T-helper 1 cell (primary cell): ENCODE data around the gene YPEL1.
"Not testable (repeated sequence)": the region's sequence is repeated elsewhere in the genome, so short reads cannot be mapped to it uniquely, and the experiment has no call there.

Experiments used
- DNase-seq, 5 donors: peaks; one replicate each; pipeline ENCODE4 v3.0.0-alpha.2; 2012 to 2020

Gene YPEL1

GRCh38 chr22:21720191-21720859 lies 15.3 kb downstream of the YPEL1 start:
- DNase-seq: not testable (repeated sequence)

DNA sequence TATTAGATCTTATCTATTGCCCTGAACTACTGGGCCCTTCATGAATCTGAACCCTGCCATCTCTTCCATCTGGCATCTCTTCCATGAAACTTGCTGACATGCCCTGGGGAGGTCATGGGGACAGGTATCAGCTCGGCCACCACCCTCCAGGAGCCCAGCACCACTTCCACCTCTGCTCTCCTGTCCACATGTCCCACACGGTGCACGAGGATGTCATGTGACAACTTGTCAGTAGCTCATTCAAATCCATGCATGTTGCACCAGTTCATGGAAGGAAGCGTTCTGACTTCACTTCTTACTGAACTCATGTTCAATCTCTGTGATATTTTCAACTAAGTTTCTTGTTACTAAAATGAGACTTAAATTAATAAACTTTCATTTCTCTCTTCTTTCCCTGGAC lies 16.6 kb downstream of the YPEL1 start:
- no peak for DNase-seq

DNA sequence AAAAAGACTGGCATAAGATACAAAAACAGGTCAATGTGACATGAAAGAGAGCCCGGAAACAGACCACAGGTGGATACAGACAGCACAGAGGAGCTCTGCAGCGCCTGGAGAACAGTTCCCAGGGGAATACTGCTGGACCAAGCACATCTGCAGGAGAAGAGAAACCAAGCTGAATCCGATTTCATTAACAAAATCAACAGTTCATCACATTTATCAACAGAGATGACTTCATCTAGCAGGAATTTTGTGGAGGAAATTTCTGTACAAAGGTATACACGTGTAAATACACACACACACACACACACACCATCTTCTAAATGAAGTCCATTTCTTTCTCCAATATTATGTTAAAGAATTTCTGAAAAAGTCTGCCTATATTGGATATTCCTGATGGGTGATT lies 17.1 kb downstream of the YPEL1 start:
- DNase-seq: no peak

DNA sequence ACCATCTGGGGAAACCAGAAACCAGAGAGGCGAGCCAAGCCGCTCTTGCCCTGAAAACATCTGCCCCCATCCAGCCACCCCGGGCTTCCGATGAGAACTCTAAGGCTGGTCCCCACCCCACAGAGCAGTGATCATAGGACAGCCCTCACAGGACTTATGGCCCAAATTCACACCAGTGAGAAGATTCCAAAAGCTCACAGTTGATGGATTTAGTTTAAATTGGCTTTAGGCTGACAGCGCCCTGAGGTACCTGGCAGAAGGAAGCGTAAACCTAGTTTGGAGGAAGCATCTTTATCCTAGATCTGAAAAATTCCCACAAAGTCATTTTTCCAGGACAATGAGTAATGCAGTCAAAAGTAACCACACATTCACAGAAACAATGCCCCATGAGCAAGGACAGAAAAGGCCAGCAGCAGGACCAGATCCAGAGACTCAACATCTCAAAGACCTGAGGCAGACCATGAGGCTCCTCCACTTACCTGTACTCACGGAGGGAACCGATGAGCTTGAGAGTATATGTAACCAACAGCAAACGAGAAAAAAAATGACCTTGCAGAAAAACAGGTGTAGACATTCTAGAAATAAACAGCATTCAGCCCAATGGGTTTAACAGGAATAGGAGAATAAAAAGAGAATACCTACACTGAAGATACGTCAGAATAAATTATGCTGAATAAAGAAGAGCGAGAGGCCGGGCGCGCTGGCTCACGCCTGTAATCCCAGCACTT lies 19.0 kb downstream of the YPEL1 start:
- not testable (repeated sequence) for DNase-seq

- DNase-seq: no peak
Observed at GRCh38 chr22:21714786-21715185, 20.8 kb downstream of the YPEL1 start.

- DNase-seq: no peak
Observed at GRCh38 chr22:21714059-21714770, 21.4 kb downstream of the YPEL1 start.

GRCh38 chr22:21713428-21714058 lies 22.1 kb downstream of the YPEL1 start:
- DNase-seq: no peak

- DNase-seq: peak; percentile 35 to 55 (median 40)
Observed at GRCh38 chr22:21712751-21713427, 22.7 kb downstream of the YPEL1 start.

DNA sequence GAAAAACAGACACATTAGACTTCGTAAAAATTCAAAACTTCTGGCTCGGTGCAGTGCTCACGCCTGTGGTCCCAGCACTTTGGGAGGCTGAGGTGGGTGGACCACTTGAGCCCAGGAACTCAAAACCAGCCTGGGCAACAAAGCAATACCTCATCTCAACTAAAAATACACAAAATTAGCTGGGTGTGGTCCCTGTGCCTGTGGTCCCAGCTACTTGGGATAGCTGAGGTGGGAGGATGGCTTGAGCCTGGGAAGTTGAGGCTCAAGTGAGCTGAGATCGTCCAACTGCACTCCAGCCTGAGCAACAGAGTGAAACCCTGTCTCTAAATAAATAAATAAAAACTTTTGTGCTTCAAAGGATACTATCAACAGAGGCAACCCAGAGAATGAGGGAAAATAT lies 23.7 kb downstream of the YPEL1 start:
- DNase-seq: no peak

DNA sequence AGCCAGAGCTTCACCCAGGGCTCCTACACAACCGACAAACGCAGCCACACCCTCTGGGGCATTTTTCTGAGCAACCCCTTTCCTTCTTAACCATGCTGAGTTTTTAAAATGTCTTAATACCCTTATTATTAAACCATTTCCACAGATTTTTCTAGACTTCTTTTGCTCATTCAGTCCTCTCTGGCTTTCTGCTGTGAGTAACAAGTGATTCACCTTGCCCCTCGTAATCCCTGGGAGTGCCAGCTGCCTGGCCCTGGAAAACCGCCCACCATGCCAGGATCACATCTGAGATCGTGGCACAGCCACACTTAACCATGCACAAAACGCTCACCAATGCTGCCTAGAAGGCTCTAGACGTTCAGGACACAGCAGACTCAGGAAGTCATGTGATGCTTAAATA lies 25.4 kb downstream of the YPEL1 start:
- DNase-seq: no peak

- DNase-seq: no peak
Observed at GRCh38 chr22:21709688-21710087, 25.9 kb downstream of the YPEL1 start.

- no peak for DNase-seq
Observed at GRCh38 chr22:21708960-21709359, 26.6 kb downstream of the YPEL1 start.

- no peak for DNase-seq
Observed at GRCh38 chr22:21707677-21708076, 27.9 kb downstream of the YPEL1 start.

- DNase-seq: no peak
Observed at GRCh38 chr22:21703684-21704316, 31.8 kb downstream of the YPEL1 start.

GRCh38 chr22:21702700-21703683 lies 32.6 kb downstream of the YPEL1 start:
- no peak for DNase-seq

DNA sequence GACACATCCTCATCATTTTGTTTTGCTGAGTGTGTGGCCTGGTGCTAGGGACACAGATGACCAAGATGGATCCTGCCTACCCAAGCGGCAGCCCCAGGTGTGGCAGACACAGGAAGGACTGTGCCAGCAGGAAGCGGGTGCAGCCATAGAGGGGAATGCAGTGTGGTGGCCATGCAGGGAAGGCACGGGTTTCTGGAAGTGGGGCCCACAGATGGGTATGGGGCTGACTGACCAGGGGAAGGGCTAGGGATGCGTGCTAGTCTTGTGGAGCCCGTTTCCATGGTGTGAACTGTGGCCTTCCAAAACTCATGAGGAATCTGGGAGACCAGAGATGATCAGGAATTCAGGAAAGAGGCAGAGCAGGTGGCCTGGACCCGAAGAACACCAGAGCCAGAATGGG lies 33.5 kb downstream of the YPEL1 start:
- DNase-seq: no peak

DNA sequence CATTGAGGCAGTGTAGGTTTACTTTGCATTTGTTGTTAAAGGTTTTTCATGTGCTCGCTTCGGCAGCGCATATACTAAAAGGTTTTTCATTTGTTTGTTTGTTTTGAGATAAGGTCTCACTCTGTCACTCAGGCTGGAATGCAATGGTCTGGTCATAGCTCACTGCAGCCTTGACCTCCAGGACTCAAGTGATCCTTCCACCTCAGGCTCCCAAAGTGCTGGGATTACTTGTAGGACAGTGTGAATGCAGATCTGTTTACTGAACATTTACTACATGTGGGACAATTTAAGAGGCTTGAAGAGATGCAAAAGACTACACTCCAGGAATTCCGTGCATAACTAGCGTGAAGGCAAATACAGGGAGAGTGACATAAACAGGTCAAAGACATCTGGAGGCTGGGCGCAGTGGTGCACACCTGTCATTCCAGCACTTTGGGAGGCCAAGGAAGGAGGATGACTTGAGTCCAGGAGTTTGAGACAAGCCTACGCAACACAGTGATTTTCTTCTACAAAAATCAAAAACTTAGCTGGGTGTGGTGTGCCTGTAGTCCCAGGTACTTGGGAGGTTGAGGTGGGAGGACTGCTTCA lies 34.1 kb downstream of the YPEL1 start:
- no peak for DNase-seq

- DNase-seq: no peak
Observed at GRCh38 chr22:21700822-21701221, 34.8 kb downstream of the YPEL1 start.

- no peak for DNase-seq
Observed at GRCh38 chr22:21699643-21700042, 36.0 kb downstream of the YPEL1 start.
